H9 (cell line): Measurements from ENCODE around the gene ARVCF. TPM values are rescaled to one million over a fixed set of nuclear protein-coding genes. Genes with fewer than 3 reads are reported as not detected.

Source experiments
- DNase-seq: peaks from one replicate; pipeline ENCODE4 v3.0.0-alpha.2; 2017
- H2AFZ ChIP-seq: one replicate; pipeline ENCODE4 v1.6.1; 2013; ENCODE audit warnings: mild to moderate bottlenecking, low read length, control low read depth, moderate library complexity
- H2AK5ac ChIP-seq: 2 replicates; pipeline ENCODE4 v1.6.1; 2013; ENCODE audit warnings: low read length, control low read depth, mixed read lengths; ENCODE audit not compliant: insufficient read length
- H2BK120ac ChIP-seq: one replicate; pipeline ENCODE4 v1.6.1; 2013; ENCODE audit warnings: low read depth, mild to moderate bottlenecking, low read length, control low read depth, inconsistent platforms; ENCODE audit not compliant: poor library complexity, severe bottlenecking
- H2BK12ac ChIP-seq: 2 replicates; pipeline ENCODE4 v1.6.1; 2013; ENCODE audit warnings: low read length, control low read depth, mixed read lengths, low read depth; ENCODE audit not compliant: insufficient read length
- H2BK15ac ChIP-seq: 2 replicates; pipeline ENCODE4 v1.6.1; 2013; ENCODE audit warnings: low read depth, low read length, control low read depth
- H2BK20ac ChIP-seq: one replicate; pipeline ENCODE4 v1.6.1; 2013; ENCODE audit warnings: low read depth, mild to moderate bottlenecking, low read length, control low read depth, inconsistent platforms; ENCODE audit not compliant: poor library complexity, severe bottlenecking
- H2BK5ac ChIP-seq: 2 replicates; pipeline ENCODE4 v1.6.1; 2013; ENCODE audit warnings: low read length, control low read depth, mixed read lengths; ENCODE audit not compliant: insufficient read length
- H3K14ac ChIP-seq: 2 replicates; pipeline ENCODE4 v1.6.1; 2013; ENCODE audit warnings: low read length, control low read depth; ENCODE audit not compliant: insufficient read depth
- H3K18ac ChIP-seq: 2 replicates; pipeline ENCODE4 v1.6.1; 2013; ENCODE audit warnings: low read depth, mild to moderate bottlenecking, mixed read lengths, low read length, control low read depth; ENCODE audit not compliant: insufficient read length
- H3K23ac ChIP-seq: 2 replicates; pipeline ENCODE4 v1.6.1; 2013; ENCODE audit warnings: low read length, control low read depth, mixed read lengths, low read depth; ENCODE audit not compliant: insufficient read length
- H3K23me2 ChIP-seq: 2 replicates; pipeline ENCODE4 v1.6.1; 2013; ENCODE audit warnings: low read depth, mild to moderate bottlenecking, mixed read lengths, low read length, control low read depth; ENCODE audit not compliant: insufficient read length, poor library complexity, severe bottlenecking
- H3K27ac ChIP-seq: 2 replicates; pipeline ENCODE4 v1.5.1; 2013; ENCODE audit warnings: low read length, control low read depth, mixed read lengths, low read depth; ENCODE audit not compliant: insufficient read length
- H3K27me3 ChIP-seq: 2 replicates; pipeline ENCODE4 v1.6.1; 2013; ENCODE audit warnings: low read length, control low read depth, inconsistent platforms; ENCODE audit not compliant: insufficient read depth
- H3K4ac ChIP-seq: 2 replicates; pipeline ENCODE4 v1.6.1; 2013; ENCODE audit warnings: low read depth, mild to moderate bottlenecking, control low read depth, inconsistent platforms, low read length, moderate library complexity
- H3K4me1 ChIP-seq: 2 replicates; pipeline ENCODE4 v1.6.1; 2013; ENCODE audit warnings: low read length, control low read depth, inconsistent platforms; ENCODE audit not compliant: insufficient read depth
- H3K4me2 ChIP-seq: 2 replicates; pipeline ENCODE4 v1.6.1; 2013; ENCODE audit warnings: low read length, control low read depth, mixed read lengths; ENCODE audit not compliant: insufficient read length, insufficient read depth
- H3K56ac ChIP-seq: 2 replicates; pipeline ENCODE4 v1.6.1; 2013; ENCODE audit warnings: low read depth, mild to moderate bottlenecking, mixed read lengths, low read length, control low read depth; ENCODE audit not compliant: insufficient read length
- H3K79me1 ChIP-seq: 2 replicates; pipeline ENCODE4 v1.6.1; 2013; ENCODE audit warnings: low read depth, mild to moderate bottlenecking, moderate library complexity, low read length, control low read depth, inconsistent platforms; ENCODE audit not compliant: insufficient read depth, poor library complexity, severe bottlenecking
- H3K79me2 ChIP-seq: 2 replicates; pipeline ENCODE4 v1.6.1; 2013; ENCODE audit warnings: low read length, control low read depth, inconsistent platforms; ENCODE audit not compliant: insufficient read depth
- H3K9ac ChIP-seq: 2 replicates; pipeline ENCODE4 v1.6.1; 2013; ENCODE audit warnings: low read length, control low read depth, mixed read lengths; ENCODE audit not compliant: insufficient read length; ENCODE audit errors: extremely low read depth
- H3K9me3 ChIP-seq: one replicate; pipeline ENCODE4 v1.6.1; 2013; ENCODE audit warnings: low read depth, low read length, inconsistent platforms; ENCODE audit not compliant: control insufficient read depth
- H3T11ph ChIP-seq: one replicate; pipeline ENCODE4 v1.6.1; 2013; ENCODE audit warnings: mild to moderate bottlenecking, low read length, control low read depth, inconsistent platforms
- H4K20me1 ChIP-seq: one replicate; pipeline ENCODE4 v1.6.1; 2013; ENCODE audit not compliant: control insufficient read depth, insufficient read length, insufficient read depth
- H4K5ac ChIP-seq: 2 replicates; pipeline ENCODE4 v1.6.1; 2013; ENCODE audit warnings: low read depth, mild to moderate bottlenecking, mixed read lengths, low read length, control low read depth; ENCODE audit not compliant: insufficient read length
- H4K8ac ChIP-seq: replicated peaks from 2 replicates; pipeline ENCODE4 v1.6.1; 2013; ENCODE audit warnings: low read length, control low read depth, mixed read lengths, low read depth; ENCODE audit not compliant: insufficient read length
- H4K91ac ChIP-seq: 2 replicates; pipeline ENCODE4 v1.6.1; 2013; ENCODE audit warnings: low read depth, mild to moderate bottlenecking, moderate library complexity, mixed read lengths, low read length, control low read depth; ENCODE audit not compliant: insufficient read length
- H3K27ac Mint-ChIP-seq, 3 experiments: 2 replicates in 2 of 3; 3 replicates in 1 of 3; pipeline ENCODE4 v1.8.0; 2020 to 2021; ENCODE audit warnings: mixed read lengths in 3 of 3, mild to moderate bottlenecking in 1 of 3, moderate library complexity in 1 of 3
- H3K27me3 Mint-ChIP-seq: 2 replicates; pipeline ENCODE4 v1.8.0; 2021; ENCODE audit warnings: low read depth, mild to moderate bottlenecking, moderate library complexity, mixed read lengths
- H3K36me3 Mint-ChIP-seq, 3 experiments: 2 replicates in 2 of 3; 3 replicates in 1 of 3; pipeline ENCODE4 v1.8.0; 2020 to 2021; ENCODE audit warnings: low read depth in 3 of 3, mixed read lengths in 3 of 3; ENCODE audit not compliant: insufficient read depth in 1 of 3
- H3K4me1 Mint-ChIP-seq, 2 experiments: 2 replicates each; pipeline ENCODE4 v1.8.0; 2020; ENCODE audit warnings: mixed read lengths in 2 of 2
- H3K4me3 Mint-ChIP-seq, 2 experiments: 2 replicates in 1 of 2; 3 replicates in 1 of 2; pipeline ENCODE4 v1.8.0; 2020 to 2021; ENCODE audit warnings: mild to moderate bottlenecking in 2 of 2, mixed read lengths in 2 of 2, moderate library complexity in 1 of 2
- H3K9me3 Mint-ChIP-seq, 2 experiments: 2 replicates in 1 of 2; 3 replicates in 1 of 2; pipeline ENCODE4 v1.8.0; 2020; ENCODE audit warnings: mild to moderate bottlenecking in 2 of 2, mixed read lengths in 2 of 2, moderate library complexity in 1 of 2
- CTCF ChIP-seq: fragments of 200-600 bp; sonication (generic); conservative IDR thresholded peaks from 3 replicates; pipeline ENCODE4 v1.8.0; 2021; ENCODE audit warnings: antibody characterized with exemption, mild to moderate bottlenecking
- WGBS: extraction: QIAGEN DNeasy Blood & Tissue Kit; methylation state at CpG from one replicate; pipeline ENCODE4 v1.1.7; 2013; ENCODE audit warnings: missing lambda C conversion rate, low lambda C conversion rate, mixed read lengths; ENCODE audit not compliant: insufficient read length; ENCODE audit errors: extremely low coverage; 5-methylcytosine and 5-hydroxymethylcytosine counted together
- total RNA-seq: library from RNA; stranded (reverse); gene quantifications from 2 replicates; pipeline ENCODE4 v1.2.1, GENCODE V29; 2021

ARVCF gene
- total RNA-seq, 1 experiment from 2014 or later = 40.7 TPM

- H3K4me1 ChIP-seq = no peaks in the 10 kb centered on the region
- H3K27ac Mint-ChIP-seq = no peak overlapping the region
- peaks cover 4% of the 10 kb centered on the region; the same call in 1 of the 2 replicates for H3K27me3 ChIP-seq
- H2AK5ac ChIP-seq = no peak overlapping the region
- peaks cover 5 to 9% of the 10 kb centered on the region in 2 experiments for H3K4me1 Mint-ChIP-seq
- peaks cover 3% of the 10 kb centered on the region for H3K23me2 ChIP-seq
- H3K18ac ChIP-seq = no peak overlapping the region
- H3K79me1 ChIP-seq = no peaks in the 10 kb centered on the region
- H3K27me3 Mint-ChIP-seq = peaks cover 19% of the 10 kb centered on the region
- H3K9me3 ChIP-seq = no peaks in the 10 kb centered on the region
- H2BK12ac ChIP-seq = no peak overlapping the region
- H3K4ac ChIP-seq = no peak overlapping the region
- H2AFZ ChIP-seq = no peak overlapping the region
- H2BK20ac ChIP-seq = no peak overlapping the region
- H3K56ac ChIP-seq = no peak overlapping the region
- no peak overlapping the region for H4K91ac ChIP-seq
- no peak overlapping the region for H2BK5ac ChIP-seq
- H3K9ac ChIP-seq = no peak overlapping the region
- peaks cover 0 to 2% (median 0%) of the 10 kb centered on the region in 3 experiments; a peak in 2 of 7 replicates for H3K36me3 Mint-ChIP-seq
- no peak overlapping the region; a peak in 1 of 5 replicates for H3K4me3 Mint-ChIP-seq
- H3T11ph ChIP-seq = no peak overlapping the region
- WGBS = no CpG with 5 or more reads among the region's 7 CpGs
- no peak overlapping the region for H4K8ac ChIP-seq
- H2BK120ac ChIP-seq = no peak overlapping the region
- H3K27ac ChIP-seq = no peak overlapping the region
- H3K9me3 Mint-ChIP-seq = no peaks in the 10 kb centered on the region
- no peaks in the 10 kb centered on the region for H4K20me1 ChIP-seq
- no peak overlapping the region for H3K14ac ChIP-seq
- H2BK15ac ChIP-seq = no peak overlapping the region
- DNase-seq = no peak
- no peaks in the 10 kb centered on the region for H3K79me2 ChIP-seq
- no peak overlapping the region for H3K4me2 ChIP-seq
- no peak overlapping the region for H3K23ac ChIP-seq
- no peak for TF ChIP-seq CTCF
- H4K5ac ChIP-seq = no peak overlapping the region
These were observed 4.5 kb downstream of the ARVCF start for GRCh38 chr22:20011993-20012740.
